OCI-LY7 (cell line): ENCODE measurements around the gene PFAS.

ENCODE experiments used
- EZH2phosphoT487 ChIP-seq: fragments of 200-600 bp; sonication (generic); IDR thresholded peaks from 2 replicates; pipeline ENCODE4 v1.6.1; 2018; ENCODE audit warnings: low read depth, borderline replicate concordance, mild to moderate bottlenecking, mixed run types, antibody characterized with exemption, low read length, moderate library complexity, mixed read lengths
- TF ChIP-seq, protein P1 (sequence below): fragments of 200-600 bp; sonication (generic); conservative IDR thresholded peaks from 2 replicates; pipeline ENCODE4 v1.5.1; 2014; ENCODE audit warnings: mild to moderate bottlenecking, antibody characterized with exemption, low read length, moderate library complexity, mixed read lengths

DNA sequence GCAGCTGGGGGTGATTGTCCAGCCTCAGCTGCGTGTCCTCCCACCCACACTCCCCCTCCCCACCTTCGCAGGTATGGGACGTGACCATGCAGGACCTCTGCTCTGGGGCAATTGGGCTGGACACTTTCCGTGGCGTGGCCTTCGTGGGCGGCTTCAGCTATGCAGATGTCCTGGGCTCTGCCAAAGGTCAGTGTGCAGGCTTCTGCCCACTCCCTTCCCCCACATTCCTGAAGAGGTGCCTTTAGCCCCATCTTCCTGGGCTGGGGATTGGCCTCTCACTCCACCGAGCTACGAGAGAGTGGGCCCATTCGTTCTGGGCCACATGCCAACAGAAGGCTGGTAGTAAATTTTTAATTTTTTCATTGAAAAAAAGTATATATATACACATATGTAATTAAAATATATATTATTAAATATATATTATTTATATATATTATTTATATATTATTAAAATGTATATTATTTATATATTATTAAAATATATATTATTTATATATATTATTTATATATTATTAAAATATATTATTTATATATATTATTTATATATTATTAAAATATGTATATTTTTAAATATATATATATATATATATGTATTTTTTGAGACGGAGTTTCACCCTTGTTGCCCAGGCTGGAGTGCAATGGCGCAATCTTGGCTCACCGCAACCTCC lies 18.5 kb downstream of the PFAS start:
- TF ChIP-seq, protein P1, sequence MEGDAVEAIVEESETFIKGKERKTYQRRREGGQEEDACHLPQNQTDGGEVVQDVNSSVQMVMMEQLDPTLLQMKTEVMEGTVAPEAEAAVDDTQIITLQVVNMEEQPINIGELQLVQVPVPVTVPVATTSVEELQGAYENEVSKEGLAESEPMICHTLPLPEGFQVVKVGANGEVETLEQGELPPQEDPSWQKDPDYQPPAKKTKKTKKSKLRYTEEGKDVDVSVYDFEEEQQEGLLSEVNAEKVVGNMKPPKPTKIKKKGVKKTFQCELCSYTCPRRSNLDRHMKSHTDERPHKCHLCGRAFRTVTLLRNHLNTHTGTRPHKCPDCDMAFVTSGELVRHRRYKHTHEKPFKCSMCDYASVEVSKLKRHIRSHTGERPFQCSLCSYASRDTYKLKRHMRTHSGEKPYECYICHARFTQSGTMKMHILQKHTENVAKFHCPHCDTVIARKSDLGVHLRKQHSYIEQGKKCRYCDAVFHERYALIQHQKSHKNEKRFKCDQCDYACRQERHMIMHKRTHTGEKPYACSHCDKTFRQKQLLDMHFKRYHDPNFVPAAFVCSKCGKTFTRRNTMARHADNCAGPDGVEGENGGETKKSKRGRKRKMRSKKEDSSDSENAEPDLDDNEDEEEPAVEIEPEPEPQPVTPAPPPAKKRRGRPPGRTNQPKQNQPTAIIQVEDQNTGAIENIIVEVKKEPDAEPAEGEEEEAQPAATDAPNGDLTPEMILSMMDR: no peak
- TF ChIP-seq EZH2phosphoT487: no peak
